Neuron (in vitro differentiated cells): Measurements from ENCODE around the gene PSMA3.

Source experiments
- H2AFZ ChIP-seq: one replicate; pipeline ENCODE4 v1.6.1; 2013; ENCODE audit warnings: low read depth, mild to moderate bottlenecking, inconsistent platforms, low read length, moderate library complexity
- H3K27me3 ChIP-seq: one replicate; pipeline ENCODE4 v1.6.1; 2013; ENCODE audit warnings: low read length; ENCODE audit not compliant: insufficient read depth
- H3K36me3 ChIP-seq: one replicate; pipeline ENCODE4 v1.6.1; 2013; ENCODE audit warnings: low read length; ENCODE audit not compliant: insufficient read depth
- H3K4me1 ChIP-seq: one replicate; pipeline ENCODE4 v1.6.1; 2013; ENCODE audit warnings: low read length; ENCODE audit not compliant: insufficient read depth
- H3K4me3 ChIP-seq: 2 replicates; pipeline ENCODE4 v1.5.1; 2013; ENCODE audit warnings: mild to moderate bottlenecking, low read length, moderate library complexity
- H3K9me3 ChIP-seq: one replicate; pipeline ENCODE4 v1.6.1; 2013; ENCODE audit warnings: low read length

The PSMA3 gene

DNA sequence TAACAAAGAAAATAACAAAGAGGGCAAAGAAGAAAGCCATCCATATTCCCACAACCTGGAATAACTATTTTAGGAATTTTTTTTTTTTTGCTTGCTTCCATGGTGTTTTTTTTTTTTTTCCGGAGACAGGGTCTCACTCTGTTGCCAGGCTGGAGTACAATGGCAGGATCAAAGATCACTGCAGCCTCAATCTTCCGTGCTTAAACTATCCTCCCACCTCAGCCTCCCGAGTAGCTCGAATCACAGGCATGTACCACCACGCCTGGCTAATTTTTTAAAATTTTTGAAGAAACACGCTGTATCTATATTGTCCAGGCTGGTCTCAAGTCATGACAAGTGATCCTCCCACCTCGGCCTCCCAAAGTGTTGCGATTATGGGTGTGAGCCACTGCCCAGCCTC, 33.5 kb downstream of the PSMA3 start:
- Histone ChIP-seq H3K36me3 (peaks cover 51% of the 10 kb centered on the region), H3K4me3 (no peak overlapping the region), H3K27me3 (no peaks in the 10 kb centered on the region), H3K9me3 (no peaks in the 10 kb centered on the region), H3K4me1 (no peaks in the 10 kb centered on the region), H2AFZ (no peak overlapping the region)

GRCh38 chr14:58280954-58281787, 36.5 kb downstream of the PSMA3 start:
- H3K36me3 ChIP-seq, result peaks cover 63% of the 10 kb centered on the region
- no peak overlapping the region for H2AFZ ChIP-seq
- H3K9me3 ChIP-seq, result no peaks in the 10 kb centered on the region
- no peaks in the 10 kb centered on the region for H3K4me1 ChIP-seq
- H3K27me3 ChIP-seq, result no peaks in the 10 kb centered on the region
- no peak overlapping the region for H3K4me3 ChIP-seq

DNA sequence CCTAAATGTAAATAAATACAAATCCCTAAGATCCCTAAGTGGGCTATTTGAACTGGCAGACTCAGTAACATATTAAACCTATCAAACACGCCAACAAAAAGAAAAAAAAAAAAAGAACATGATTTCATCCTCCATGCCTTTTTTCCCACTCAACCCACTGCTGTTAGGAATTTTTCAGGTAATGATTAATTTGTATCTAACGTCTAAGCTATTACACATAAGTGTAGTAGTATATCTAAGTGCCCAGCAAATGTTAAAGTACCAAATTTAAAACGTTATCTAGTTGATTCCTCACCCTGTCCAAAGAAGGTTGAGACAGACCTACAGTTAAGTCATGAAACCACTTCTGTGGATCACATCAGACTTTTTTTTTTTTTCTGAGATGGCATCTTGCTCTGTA, 37.3 kb downstream of the PSMA3 start:
- no peaks in the 10 kb centered on the region for H3K4me1 ChIP-seq
- H2AFZ ChIP-seq, result no peak overlapping the region
- no peak overlapping the region for H3K4me3 ChIP-seq
- H3K27me3 ChIP-seq, result no peaks in the 10 kb centered on the region
- peaks cover 70% of the 10 kb centered on the region for H3K36me3 ChIP-seq
- H3K9me3 ChIP-seq, result no peaks in the 10 kb centered on the region

- no peaks in the 10 kb centered on the region for H3K27me3 ChIP-seq
- no peak overlapping the region for H2AFZ ChIP-seq
- no peaks in the 10 kb centered on the region for H3K9me3 ChIP-seq
- peaks cover 74% of the 10 kb centered on the region for H3K36me3 ChIP-seq
- H3K4me3 ChIP-seq, result no peak overlapping the region
- no peaks in the 10 kb centered on the region for H3K4me1 ChIP-seq
These were observed 38.4 kb downstream of the PSMA3 start for GRCh38 chr14:58282925-58283593.

GRCh38 chr14:58283730-58284129, 39.1 kb downstream of the PSMA3 start:
- H3K27me3 ChIP-seq, result no peaks in the 10 kb centered on the region
- H3K4me1 ChIP-seq, result no peaks in the 10 kb centered on the region
- H3K36me3 ChIP-seq, result peaks cover 77% of the 10 kb centered on the region
- no peaks in the 10 kb centered on the region for H3K9me3 ChIP-seq
- H3K4me3 ChIP-seq, result no peak overlapping the region
- H2AFZ ChIP-seq, result no peak overlapping the region

GRCh38 chr14:58285132-58285531, 40.5 kb downstream of the PSMA3 start:
- Histone ChIP-seq H3K4me3 (no peak overlapping the region), H3K9me3 (no peaks in the 10 kb centered on the region), H2AFZ (no peak overlapping the region), H3K27me3 (no peaks in the 10 kb centered on the region), H3K4me1 (no peaks in the 10 kb centered on the region), H3K36me3 (peaks cover 86% of the 10 kb centered on the region)

DNA sequence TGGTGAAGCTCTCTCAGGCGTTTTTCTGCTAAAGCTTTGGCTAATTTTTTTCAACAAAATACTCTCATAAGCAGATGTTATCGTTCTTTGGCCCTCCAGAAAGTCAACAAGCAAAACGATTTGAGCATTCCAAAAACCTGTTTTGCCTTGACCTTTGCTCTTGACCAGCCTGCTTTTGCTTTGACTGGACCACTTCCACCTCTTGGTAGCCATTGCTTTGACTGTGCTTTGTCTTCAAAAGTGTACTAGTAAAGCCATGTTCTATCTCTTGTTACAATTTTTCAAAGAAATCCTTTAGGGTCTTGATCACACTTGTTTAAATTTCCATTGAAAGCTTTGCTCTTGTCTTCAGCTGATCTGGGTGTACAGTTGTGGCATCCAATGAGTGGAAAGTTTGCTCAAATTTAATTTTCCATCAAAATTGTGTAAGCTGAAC, 43.0 kb downstream of the PSMA3 start:
- H3K4me1 ChIP-seq, result no peaks in the 10 kb centered on the region
- H3K36me3 ChIP-seq, result peaks cover 91% of the 10 kb centered on the region
- H2AFZ ChIP-seq, result no peak overlapping the region
- H3K27me3 ChIP-seq, result no peaks in the 10 kb centered on the region
- H3K9me3 ChIP-seq, result no peaks in the 10 kb centered on the region
- H3K4me3 ChIP-seq, result no peak overlapping the region

DNA sequence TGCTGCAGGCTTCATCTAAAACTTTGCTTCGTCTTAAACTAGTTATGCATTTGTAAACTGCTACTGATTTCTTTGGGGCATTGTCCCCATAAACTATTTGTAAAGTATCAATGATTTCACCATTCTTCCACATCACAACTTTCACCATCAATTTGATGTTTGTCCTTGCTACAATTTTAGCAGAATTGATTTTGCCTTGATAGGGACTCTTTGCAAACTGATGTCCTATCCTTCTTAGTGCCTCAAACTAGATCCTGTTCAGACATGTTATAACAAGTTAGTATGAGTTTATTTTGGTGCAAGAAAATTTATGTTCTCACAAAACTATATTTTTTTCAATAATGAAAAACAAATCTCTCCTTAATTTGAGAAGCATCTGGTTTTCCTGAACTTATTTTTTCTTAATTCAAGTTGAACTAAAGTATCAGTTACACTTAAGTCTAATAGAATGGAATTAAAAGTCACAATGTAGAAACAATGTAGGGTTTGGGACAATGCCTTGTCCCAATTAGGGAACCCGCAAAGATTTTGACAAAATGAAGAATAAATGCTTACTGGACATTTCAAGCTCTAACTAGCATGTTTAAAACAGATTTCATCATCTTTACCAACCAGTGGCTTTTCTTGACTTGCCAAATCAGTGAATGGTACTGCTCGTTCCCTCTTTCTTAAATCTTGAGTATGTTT, 43.6 kb downstream of the PSMA3 start:
- H3K27me3 ChIP-seq, result no peaks in the 10 kb centered on the region
- H3K36me3 ChIP-seq, result peaks cover 87% of the 10 kb centered on the region
- no peak overlapping the region for H2AFZ ChIP-seq
- H3K4me3 ChIP-seq, result no peak overlapping the region
- no peaks in the 10 kb centered on the region for H3K9me3 ChIP-seq
- no peaks in the 10 kb centered on the region for H3K4me1 ChIP-seq

DNA sequence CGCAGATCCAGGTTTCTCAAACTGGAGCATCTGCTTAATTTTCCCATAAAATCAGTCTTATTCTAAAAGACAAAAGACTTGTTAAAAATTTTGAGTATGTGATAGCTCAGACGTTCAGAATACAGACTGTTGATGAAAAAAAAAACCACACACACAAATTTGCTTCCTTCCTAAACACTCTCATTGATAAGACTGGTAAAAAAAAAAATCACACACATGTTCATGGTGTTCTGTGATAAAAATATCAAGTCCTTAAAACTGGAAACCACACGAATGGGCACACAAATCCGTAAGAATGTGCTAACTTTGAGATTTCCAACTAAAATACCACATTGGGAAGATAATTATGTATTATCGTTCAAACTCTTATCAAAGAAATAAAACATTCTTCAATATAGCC, 47.0 kb downstream of the PSMA3 start:
- no peak overlapping the region for H2AFZ ChIP-seq
- peaks cover 6% of the 10 kb centered on the region for H3K4me1 ChIP-seq
- peaks cover 72% of the 10 kb centered on the region for H3K36me3 ChIP-seq
- no peak overlapping the region for H3K4me3 ChIP-seq
- no peaks in the 10 kb centered on the region for H3K27me3 ChIP-seq
- H3K9me3 ChIP-seq, result no peaks in the 10 kb centered on the region

DNA sequence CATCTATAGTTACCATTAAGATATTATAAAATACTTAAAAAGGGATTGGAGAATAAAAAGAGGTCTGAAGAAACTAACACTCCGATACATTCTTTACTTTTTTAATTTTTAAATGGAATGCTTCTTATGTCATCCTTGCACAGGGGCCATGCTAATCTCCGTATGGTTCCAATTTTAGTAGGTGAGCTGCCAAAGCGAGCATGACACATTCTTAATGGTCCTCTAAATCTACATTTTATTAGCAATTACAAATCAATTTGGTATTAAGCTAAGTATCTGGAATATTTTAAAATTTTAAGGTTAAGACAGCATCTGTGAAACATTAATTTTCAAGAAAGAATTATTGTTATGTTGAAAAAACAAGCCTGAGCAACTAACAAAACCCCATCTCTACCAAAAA, 47.5 kb downstream of the PSMA3 start:
- H3K36me3 ChIP-seq, result peaks cover 67% of the 10 kb centered on the region
- peaks cover 8% of the 10 kb centered on the region for H3K4me1 ChIP-seq
- H3K4me3 ChIP-seq, result no peak overlapping the region
- H3K9me3 ChIP-seq, result no peaks in the 10 kb centered on the region
- H3K27me3 ChIP-seq, result no peaks in the 10 kb centered on the region
- H2AFZ ChIP-seq, result no peak overlapping the region

- Histone ChIP-seq H2AFZ (no peak overlapping the region), H3K4me3 (no peak overlapping the region), H3K9me3 (no peaks in the 10 kb centered on the region), H3K36me3 (peaks cover 49% of the 10 kb centered on the region), H3K4me1 (peaks cover 8% of the 10 kb centered on the region), H3K27me3 (no peaks in the 10 kb centered on the region)
These were observed 49.6 kb downstream of the PSMA3 start for GRCh38 chr14:58294201-58294600.

DNA sequence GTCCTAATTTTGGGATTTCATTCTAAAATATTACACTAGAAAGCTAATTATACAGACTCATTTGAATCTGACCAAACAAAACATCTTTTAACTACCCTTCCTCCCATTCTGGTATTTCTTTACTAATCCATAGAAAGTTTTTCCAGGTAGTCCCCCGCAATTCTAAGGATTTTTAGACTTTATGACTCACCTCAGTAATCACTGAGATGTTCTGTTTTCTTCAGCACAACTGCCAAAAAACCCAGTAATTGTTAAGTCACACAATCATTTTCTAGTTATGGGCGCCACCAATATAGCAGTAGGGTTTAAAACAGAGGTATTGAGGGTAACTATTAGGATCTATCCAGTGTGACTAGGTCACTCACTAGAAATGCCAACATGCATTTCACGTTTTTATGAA, 52.1 kb downstream of the PSMA3 start:
- Histone ChIP-seq H3K27me3 (no peaks in the 10 kb centered on the region), H3K4me3 (peak overlapping the region; percentile 85), H3K4me1 (peaks cover 19% of the 10 kb centered on the region), H3K36me3 (peaks cover 37% of the 10 kb centered on the region), H3K9me3 (no peaks in the 10 kb centered on the region), H2AFZ (no peak overlapping the region)

DNA sequence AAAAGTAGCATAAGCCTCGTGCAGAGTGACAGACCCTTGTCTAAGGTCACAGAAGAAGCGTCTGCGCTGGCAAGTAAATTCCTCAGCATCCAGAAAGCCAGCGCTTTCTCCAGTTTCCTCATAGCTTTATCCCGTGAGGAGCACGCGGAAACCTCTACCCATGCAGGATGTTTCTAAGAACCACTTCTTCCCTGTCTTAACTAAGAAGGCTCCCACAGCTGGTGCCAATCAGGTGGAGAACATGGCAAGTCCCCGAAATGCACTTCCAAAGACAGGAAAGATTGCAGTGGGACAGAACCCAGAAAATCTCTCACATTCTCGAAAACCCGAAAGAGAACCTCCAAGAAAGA, 52.7 kb downstream of the PSMA3 start:
- H3K27me3 ChIP-seq, result no peaks in the 10 kb centered on the region
- H3K4me3 ChIP-seq, result peak overlapping the region; percentile 85
- H3K4me1 ChIP-seq, result peaks cover 19% of the 10 kb centered on the region
- H2AFZ ChIP-seq, result peak overlapping the region; percentile 41
- peaks cover 35% of the 10 kb centered on the region for H3K36me3 ChIP-seq
- no peaks in the 10 kb centered on the region for H3K9me3 ChIP-seq
